Tibial nerve (tissue), 4 donors: ENCODE results near the gene IP6K2. TPM values are rescaled to one million over a fixed set of nuclear protein-coding genes. Genes with fewer than 3 reads are reported as not detected.
"Not testable (repeated sequence)": the region's sequence is repeated elsewhere in the genome, so short reads cannot be mapped to it uniquely, and the experiment has no call there.

Experiments
- DNase-seq, 2 donors: peaks; one replicate each; pipeline ENCODE4 v3.0.0-alpha.2; 2019; ENCODE audit warnings: low spot score in 2 of 2
- H3K27ac ChIP-seq, 4 donors: fragments of 200-600 bp; sonication (generic) in 3 of 4; one replicate each; pipeline ENCODE4 v1.5.1; 2017 to 2019; ENCODE audit warnings: mild to moderate bottlenecking in 1 of 4
- H3K27me3 ChIP-seq, 2 donors: fragments of 200-600 bp; sonication (generic) in 1 of 2; one replicate each; pipeline versions ENCODE4 v1.5.1 to v1.6.0; 2017 to 2019
- H3K36me3 ChIP-seq, 3 donors: fragments of 200-600 bp; sonication (generic); one replicate each; pipeline ENCODE4 v1.5.1; 2018 to 2019
- H3K4me1 ChIP-seq, 4 donors: fragments of 200-600 bp; sonication (generic) in 3 of 4; one replicate each; pipeline ENCODE4 v1.5.1; 2017 to 2019
- H3K4me3 ChIP-seq, 4 donors: fragments of 200-600 bp; sonication (generic) in 3 of 4; one replicate each; pipeline ENCODE4 v1.5.1; 2017 to 2019; ENCODE audit warnings: mild to moderate bottlenecking in 1 of 4, moderate library complexity in 1 of 4
- H3K9me3 ChIP-seq, 4 donors: fragments of 200-600 bp; sonication (generic) in 3 of 4; one replicate each; pipeline ENCODE4 v1.5.1; 2017 to 2019
- EP300 ChIP-seq, 2 donors: sonication (generic); formaldehyde crosslinking; IDR thresholded peaks; one replicate each; pipeline ENCODE4 v1.6.1; 2017; ENCODE audit warnings: antibody characterized with exemption in 2 of 2, mild to moderate bottlenecking in 1 of 2
- POLR2A ChIP-seq, 2 donors: fragments of 450-650 bp; IDR thresholded peaks; one replicate each; pipeline ENCODE4 v1.6.1; 2017; ENCODE audit warnings: antibody characterized with exemption in 2 of 2, mild to moderate bottlenecking in 2 of 2, moderate library complexity in 2 of 2
- WGBS, 2 donors: methylation state at CpG; one replicate each; pipeline ENCODE4 v1.1.5; 2018; 5-methylcytosine and 5-hydroxymethylcytosine counted together
- total RNA-seq, 4 donors: library from RNA; depleted of rRNA; stranded (reverse); fragments of >200 nt; gene quantifications; one replicate each; pipeline ENCODE4 v1.1.0, GENCODE V29; 2016
- TF ChIP-seq, protein P1 (sequence below), 5 experiments: fragments of 200-600 bp in 3 of 5; fragments of 450-650 bp in 2 of 5; sonication (generic) in 3 of 5; IDR thresholded peaks; one replicate each; pipeline ENCODE4 v1.5.1; 2016 to 2019; ENCODE audit warnings: antibody characterized with exemption in 5 of 5, mild to moderate bottlenecking in 3 of 5, moderate library complexity in 2 of 5

Gene IP6K2
- total RNA-seq, 4 donors from 2014 or later = 130 to 202 (median 171) TPM

DNA sequence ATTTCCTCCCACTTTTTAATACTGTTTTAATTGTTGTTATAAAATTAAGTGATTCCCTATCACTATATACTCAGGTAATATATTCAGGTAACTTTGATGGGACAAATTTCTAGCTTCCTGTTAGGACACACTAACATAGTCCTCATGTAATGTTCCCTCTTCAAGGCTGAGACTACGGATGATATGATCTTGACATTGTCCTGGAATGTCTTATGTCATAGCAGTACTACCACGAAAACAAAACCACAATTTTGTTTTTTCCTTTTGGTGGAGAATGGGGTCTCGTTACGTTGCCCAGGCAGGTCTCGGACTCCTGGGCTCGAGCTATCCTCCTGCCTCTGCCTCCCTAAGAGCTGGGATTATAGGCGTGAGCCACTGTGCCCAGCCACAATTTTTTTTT, 26.8 kb upstream of the IP6K2 start:
- TF ChIP-seq POLR2A (IDR thresholded peaks at IDR 0.05) = no peak
- TF ChIP-seq, protein P1, sequence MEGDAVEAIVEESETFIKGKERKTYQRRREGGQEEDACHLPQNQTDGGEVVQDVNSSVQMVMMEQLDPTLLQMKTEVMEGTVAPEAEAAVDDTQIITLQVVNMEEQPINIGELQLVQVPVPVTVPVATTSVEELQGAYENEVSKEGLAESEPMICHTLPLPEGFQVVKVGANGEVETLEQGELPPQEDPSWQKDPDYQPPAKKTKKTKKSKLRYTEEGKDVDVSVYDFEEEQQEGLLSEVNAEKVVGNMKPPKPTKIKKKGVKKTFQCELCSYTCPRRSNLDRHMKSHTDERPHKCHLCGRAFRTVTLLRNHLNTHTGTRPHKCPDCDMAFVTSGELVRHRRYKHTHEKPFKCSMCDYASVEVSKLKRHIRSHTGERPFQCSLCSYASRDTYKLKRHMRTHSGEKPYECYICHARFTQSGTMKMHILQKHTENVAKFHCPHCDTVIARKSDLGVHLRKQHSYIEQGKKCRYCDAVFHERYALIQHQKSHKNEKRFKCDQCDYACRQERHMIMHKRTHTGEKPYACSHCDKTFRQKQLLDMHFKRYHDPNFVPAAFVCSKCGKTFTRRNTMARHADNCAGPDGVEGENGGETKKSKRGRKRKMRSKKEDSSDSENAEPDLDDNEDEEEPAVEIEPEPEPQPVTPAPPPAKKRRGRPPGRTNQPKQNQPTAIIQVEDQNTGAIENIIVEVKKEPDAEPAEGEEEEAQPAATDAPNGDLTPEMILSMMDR (IDR thresholded peaks at IDR 0.05) = no peak
- TF ChIP-seq EP300 (IDR thresholded peaks at IDR 0.05) = no peak
- Histone ChIP-seq H3K27ac (peak overlapping the region in 3 of 4 donors; percentile 35 to 84 (median 81)), H3K4me3 (no peak overlapping the region), H3K4me1 (peaks cover 0 to 59% (median 46%) of the 10 kb centered on the region in 4 donors), H3K9me3 (no peaks in the 10 kb centered on the region), H3K27me3 (no peaks in the 10 kb centered on the region), H3K36me3 (peaks cover 0 to 9% (median 0%) of the 10 kb centered on the region in 3 donors)
- 84 to 91% methylated on average over 7 of the region's 7 CpGs for WGBS, 2 donors
- no peak for DNase-seq

DNA sequence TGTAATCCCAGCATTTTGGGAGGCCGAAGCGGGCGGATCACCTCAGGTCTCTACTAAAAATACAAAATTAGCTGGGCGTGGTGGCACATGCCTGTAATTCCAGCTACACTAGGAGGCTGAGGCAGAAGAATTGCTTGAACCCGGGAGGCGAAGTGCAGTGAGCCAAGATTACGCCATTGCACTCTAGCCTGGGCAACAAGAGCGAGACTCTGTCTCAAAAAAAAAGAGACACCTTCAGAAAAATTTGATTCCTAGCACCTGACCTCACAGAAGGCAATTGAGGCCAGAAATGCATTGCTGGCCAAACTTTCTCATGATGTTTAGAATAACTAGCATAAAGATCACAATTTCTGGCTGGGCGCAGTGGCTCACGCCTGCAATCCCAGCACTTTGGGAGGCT, 24.2 kb upstream of the IP6K2 start:
- H3K36me3 ChIP-seq, H3K4me3 ChIP-seq, H3K9me3 ChIP-seq, DNase-seq, H3K27me3 ChIP-seq: not testable (repeated sequence)
- Histone ChIP-seq H3K27ac (peak overlapping the region; percentile 71 to 87 (median 82)), H3K4me1 (peaks cover 0 to 57% (median 36%) of the 10 kb centered on the region in 4 donors)
- WGBS, 2 donors = 95 to 97% methylated on average over 10 of the region's 10 CpGs

DNA sequence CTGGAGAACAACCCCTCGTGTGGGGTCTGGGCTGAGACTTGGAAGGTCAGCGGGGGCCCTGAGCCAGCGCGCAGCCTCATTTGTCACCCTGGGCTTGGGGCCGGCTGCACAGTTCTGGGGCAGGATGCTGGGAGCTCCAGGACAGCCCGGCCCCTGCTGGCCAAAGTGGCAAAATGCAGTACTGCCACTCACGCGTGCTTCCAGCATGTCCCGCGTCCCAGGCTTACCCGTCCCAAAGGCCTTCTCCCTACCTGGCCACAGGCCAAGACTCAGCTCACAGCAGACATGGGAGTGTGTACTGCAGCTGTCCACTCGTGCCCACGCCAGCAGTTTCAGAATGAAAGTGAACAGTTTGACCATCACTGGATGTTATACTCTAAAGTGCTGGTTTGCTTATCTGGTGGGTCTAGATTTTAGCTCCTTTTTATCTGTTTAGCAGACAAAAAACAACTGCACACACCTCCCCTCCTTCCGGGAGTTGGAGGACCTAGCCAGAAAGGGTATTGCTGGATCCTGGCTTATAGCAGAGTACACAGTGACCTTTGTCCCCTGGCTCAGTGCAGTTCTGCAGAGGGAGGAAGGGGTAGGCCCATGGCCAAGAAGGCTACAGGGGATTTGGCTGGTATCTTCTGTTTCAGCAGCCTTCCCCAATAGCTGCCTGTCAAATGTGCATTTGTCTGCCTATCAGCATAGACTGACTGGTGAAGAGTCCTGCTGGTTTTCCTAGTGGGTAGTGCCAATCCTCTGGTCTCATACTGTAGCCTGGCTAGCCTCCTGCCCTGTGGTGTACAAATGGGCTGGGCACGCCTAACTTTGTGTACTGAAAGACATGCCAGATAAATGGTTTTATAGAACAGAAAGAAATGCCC, 23.2 kb upstream of the IP6K2 start:
- Histone ChIP-seq H3K36me3 (peaks cover 0 to 4% (median 0%) of the 10 kb centered on the region in 3 donors), H3K9me3 (no peaks in the 10 kb centered on the region), H3K27ac (peak overlapping the region; percentile 71 to 87 (median 82)), H3K4me1 (peaks cover 0 to 62% (median 35%) of the 10 kb centered on the region in 4 donors), H3K27me3 (no peaks in the 10 kb centered on the region), H3K4me3 (peak overlapping the region in 1 of 4 donors; percentile 14)
- TF ChIP-seq, protein P1 (IDR thresholded peaks at IDR 0.05) = peak; percentile 84 to 95 (median 92)
- TF ChIP-seq POLR2A (IDR thresholded peaks at IDR 0.05) (peak in 1 of 2 donors; percentile 8), EP300 (IDR thresholded peaks at IDR 0.05) (peak; percentile 31 to 69)
- peak; percentile 60 to 76 for DNase-seq
- 7 to 9% methylated on average over 14 of the region's 15 CpGs for WGBS, 2 donors

DNA sequence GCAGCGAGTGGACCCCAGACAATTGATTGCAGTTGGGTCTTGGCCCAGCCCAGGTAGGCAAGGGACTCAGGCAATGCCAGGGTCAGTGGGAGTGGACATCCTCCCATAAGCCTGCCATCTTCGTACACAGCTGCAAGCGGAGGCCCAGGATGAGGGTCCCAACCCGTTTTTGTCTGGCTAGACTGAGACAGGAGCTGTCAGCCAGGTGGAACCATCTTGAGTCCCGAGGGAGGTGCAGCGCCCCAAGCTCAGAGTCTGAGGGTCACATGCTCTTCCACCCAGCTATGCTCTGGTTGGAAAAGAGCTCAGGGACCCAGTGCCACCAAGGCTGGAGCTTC, 22.6 kb upstream of the IP6K2 start:
- TF ChIP-seq POLR2A (IDR thresholded peaks at IDR 0.05) (no peak), EP300 (IDR thresholded peaks at IDR 0.05) (no peak)
- TF ChIP-seq, protein P1 (IDR thresholded peaks at IDR 0.05) = no peak
- DNase-seq = no peak
- peak overlapping the region; percentile 71 to 87 (median 82) for H3K27ac ChIP-seq
- peaks cover 0 to 68% (median 35%) of the 10 kb centered on the region in 4 donors for H3K4me1 ChIP-seq
- no peaks in the 10 kb centered on the region for H3K27me3 ChIP-seq
- H3K36me3 ChIP-seq = no peaks in the 10 kb centered on the region
- 65 to 74% methylated on average over 6 of the region's 6 CpGs for WGBS, 2 donors
- peak overlapping the region in 1 of 4 donors; percentile 14 for H3K4me3 ChIP-seq
- no peaks in the 10 kb centered on the region for H3K9me3 ChIP-seq

DNA sequence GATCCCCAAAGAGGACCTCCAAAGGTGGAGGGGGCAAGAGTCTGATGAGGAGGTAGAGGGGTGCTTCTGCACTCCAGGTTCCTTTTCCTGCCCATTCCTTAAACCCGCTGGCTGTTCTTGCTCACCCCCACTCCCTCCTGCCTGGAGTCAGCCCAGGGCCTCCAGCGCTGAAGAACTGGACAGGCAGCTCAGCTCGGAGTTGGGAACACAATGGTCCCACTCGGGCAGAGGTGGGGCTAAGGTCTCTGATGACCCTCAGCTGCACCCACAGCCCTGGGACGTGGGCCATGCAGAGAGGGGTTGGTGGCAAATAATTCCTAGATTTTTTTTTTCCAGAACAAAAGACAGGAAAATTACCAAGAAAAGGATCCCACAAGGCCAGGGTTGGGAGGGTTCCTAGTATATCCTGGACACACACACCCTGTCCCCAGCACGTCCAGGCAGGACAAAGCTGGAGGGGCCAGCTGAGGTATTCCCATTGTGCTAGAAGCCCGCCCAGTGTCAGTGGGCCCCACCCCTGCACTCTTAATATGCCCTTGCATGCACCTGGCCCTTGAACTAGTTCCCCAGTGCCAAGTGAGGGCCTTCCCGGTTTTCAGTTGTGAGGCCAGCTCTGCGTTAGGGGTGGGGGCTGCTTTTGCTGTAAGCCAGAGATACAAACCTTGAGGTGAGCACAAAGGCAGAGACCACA, 22.1 kb upstream of the IP6K2 start:
- H3K4me3 ChIP-seq = no peak overlapping the region
- H3K9me3 ChIP-seq = no peaks in the 10 kb centered on the region
- DNase-seq = no peak

More for the DNA sequence above, 22.1 kb upstream of the IP6K2 start:
- H3K27me3 ChIP-seq = no peaks in the 10 kb centered on the region
- H3K36me3 ChIP-seq = no peaks in the 10 kb centered on the region
- TF ChIP-seq POLR2A (IDR thresholded peaks at IDR 0.05) = no peak
- TF ChIP-seq, protein P1 (IDR thresholded peaks at IDR 0.05) = no peak
- TF ChIP-seq EP300 (IDR thresholded peaks at IDR 0.05) = no peak
- H3K4me1 ChIP-seq = peaks cover 0 to 69% (median 35%) of the 10 kb centered on the region in 4 donors
- peak overlapping the region; percentile 71 to 87 (median 82) for H3K27ac ChIP-seq
- WGBS, 2 donors = 62 to 78% methylated on average over 8 to 9 of the region's 9 CpGs
